Measurements from ENCODE around the gene STYXL2. TPM values are rescaled to one million over a fixed set of nuclear protein-coding genes. Genes with fewer than 3 reads are reported as not detected.
A peak's percentile ranks its signal among the peaks of the same experiment; 100 is the strongest.

STYXL2 gene
- not detected in 2 replicates for total RNA-seq (2014; rRNA removed; shearing (Covaris generic); ENCODE audit: low replicate concordance)

DNA sequence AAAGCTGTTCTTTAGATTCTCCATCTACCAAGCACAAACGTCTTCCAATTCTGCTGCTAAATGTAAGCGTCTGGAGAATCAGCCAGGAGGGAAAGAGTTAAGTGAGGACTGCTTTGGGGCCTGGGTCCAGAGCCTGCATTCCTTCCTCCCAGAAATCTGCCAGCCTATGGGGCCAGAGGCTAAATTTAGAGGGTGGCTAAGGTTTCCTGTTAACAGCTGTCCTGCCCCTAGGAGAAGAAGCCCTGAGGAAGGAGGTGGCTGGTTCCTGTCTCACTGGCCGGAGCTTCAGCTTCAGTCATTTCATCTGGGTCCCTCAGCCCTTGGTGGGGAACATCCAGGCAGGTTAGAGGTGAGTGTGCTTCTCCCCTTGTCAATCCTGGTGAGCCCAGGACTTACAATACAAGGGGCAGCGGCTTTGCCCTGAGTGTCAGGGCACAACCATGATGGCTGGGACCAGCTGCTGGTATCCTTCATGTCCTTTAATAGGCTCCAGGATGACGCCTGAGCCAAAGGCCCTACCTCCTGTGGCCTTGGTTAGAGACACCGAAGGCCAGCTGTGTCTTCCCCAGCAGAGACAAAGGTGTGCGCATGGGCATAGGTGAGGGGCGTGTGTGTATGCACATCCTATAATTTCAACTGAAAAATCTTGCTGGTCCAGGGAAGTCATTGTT is at the start of gene STYXL2:
Gene STYXL2, plus strand, starts transcription at position 230 of the 671 bp plus-strand sequence. CDS start 775 bp downstream, outside the sequence.
- Histone ChIP-seq H3K9me2 (replicated peaks; ENCODE audit: insufficient read depth, low read length) (no peaks in the 10 kb centered on the region), H3K27ac (ENCODE audit: low read length) (no peak within 1 kb of the TSS), H3K36me3 (ENCODE audit: insufficient read depth, low read length) (no peaks in the 10 kb centered on the region), H3K4me1 (ENCODE audit: low read length) (no peaks in the 10 kb centered on the region), H3K79me2 (ENCODE audit: low read length) (no peaks in the 10 kb centered on the region), H3K4me2 (ENCODE audit: low read depth, low read length, poor library complexity, severe bottlenecking) (no peak within 1 kb of the TSS), H2AFZ (ENCODE audit: low read length) (no peak within 1 kb of the TSS), H3K9ac (ENCODE audit: low read length) (no peak within 1 kb of the TSS), H3K4me3 (ENCODE audit: low read length) (no peak within 1 kb of the TSS), H3K9me3 (ENCODE audit: low read length) (no peaks in the 10 kb centered on the region), H4K20me1 (ENCODE audit: insufficient read depth, low read depth, low read length) (no peaks in the 10 kb centered on the region), H3K27me3 (ENCODE audit: low read length) (no peaks in the 10 kb centered on the region)
- no peak for DNase-seq

DNA sequence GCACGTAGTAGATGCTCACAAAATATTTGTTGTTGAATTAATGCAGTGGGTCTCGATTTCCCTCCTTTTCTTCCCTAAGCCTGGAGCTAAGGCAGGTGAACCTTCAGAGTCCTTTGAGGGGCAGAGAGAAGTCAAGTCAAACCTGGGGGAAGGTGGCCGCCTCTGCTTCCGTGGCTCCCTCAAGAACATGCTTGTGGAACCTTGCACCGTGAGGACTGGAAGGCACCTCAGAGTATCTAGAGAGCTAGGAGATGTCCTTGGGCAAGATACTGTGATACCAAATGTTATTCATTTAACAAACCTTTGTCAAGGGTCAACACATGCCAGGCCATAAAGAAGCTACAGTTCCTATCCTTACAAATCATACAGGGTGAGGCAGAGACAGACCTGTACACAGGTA is 42.0 kb upstream of the STYXL2 start:
- Histone ChIP-seq H4K20me1 (ENCODE audit: insufficient read depth, low read depth, low read length) (no peaks in the 10 kb centered on the region), H3K9me2 (replicated peaks; ENCODE audit: insufficient read depth, low read length) (no peaks in the 10 kb centered on the region), H3K9ac (ENCODE audit: low read length) (no peak overlapping the region), H3K27me3 (ENCODE audit: low read length) (no peaks in the 10 kb centered on the region), H3K4me3 (ENCODE audit: low read length) (no peak overlapping the region), H3K27ac (ENCODE audit: low read length) (no peak overlapping the region), H3K4me2 (ENCODE audit: low read depth, low read length, poor library complexity, severe bottlenecking) (no peak overlapping the region), H2AFZ (ENCODE audit: low read length) (no peak overlapping the region), H3K4me1 (ENCODE audit: low read length) (peaks cover under 1% of the 10 kb centered on the region), H3K79me2 (ENCODE audit: low read length) (no peaks in the 10 kb centered on the region), H3K36me3 (ENCODE audit: insufficient read depth, low read length) (no peaks in the 10 kb centered on the region), H3K9me3 (ENCODE audit: low read length) (no peaks in the 10 kb centered on the region)
- no peak for DNase-seq

- Histone ChIP-seq H3K79me2 (ENCODE audit: low read length) (no peaks in the 10 kb centered on the region), H3K4me3 (ENCODE audit: low read length) (no peak overlapping the region), H3K4me2 (ENCODE audit: low read depth, low read length, poor library complexity, severe bottlenecking) (no peak overlapping the region), H3K36me3 (ENCODE audit: insufficient read depth, low read length) (no peaks in the 10 kb centered on the region), H2AFZ (ENCODE audit: low read length) (no peak overlapping the region), H3K27me3 (ENCODE audit: low read length) (no peaks in the 10 kb centered on the region), H3K9me3 (ENCODE audit: low read length) (no peaks in the 10 kb centered on the region), H3K4me1 (ENCODE audit: low read length) (peaks cover 3% of the 10 kb centered on the region), H3K27ac (ENCODE audit: low read length) (no peak overlapping the region), H3K9ac (ENCODE audit: low read length) (no peak overlapping the region), H3K9me2 (replicated peaks; ENCODE audit: insufficient read depth, low read length) (no peaks in the 10 kb centered on the region), H4K20me1 (ENCODE audit: insufficient read depth, low read depth, low read length) (no peaks in the 10 kb centered on the region)
- no peak for DNase-seq
Observed at GRCh38 chr1:167052389-167052788, 41.5 kb upstream of the STYXL2 start.

DNA sequence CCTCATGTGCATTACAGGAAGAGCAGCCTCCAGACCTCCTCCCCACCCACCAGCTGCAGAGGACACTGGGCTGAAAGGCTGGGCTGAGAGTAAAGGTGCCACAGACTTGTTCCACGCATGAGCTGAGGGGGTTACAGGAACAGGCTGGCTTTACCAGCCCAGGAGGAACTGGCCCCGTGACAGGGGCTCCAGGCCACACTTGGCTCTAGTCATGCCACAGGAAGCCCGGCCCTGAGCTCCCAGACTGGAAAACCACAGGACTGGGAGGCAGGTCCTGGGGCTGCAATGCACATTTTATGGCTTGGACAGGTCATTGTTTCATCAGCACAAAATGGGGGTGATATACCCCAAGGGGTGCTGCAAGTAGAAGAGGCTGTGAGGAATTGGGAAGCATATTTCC is 39.3 kb upstream of the STYXL2 start:
- H4K20me1 ChIP-seq (ENCODE audit: insufficient read depth, low read depth, low read length), result no peaks in the 10 kb centered on the region
- no peaks in the 10 kb centered on the region for H3K27me3 ChIP-seq (ENCODE audit: low read length)

DNA sequence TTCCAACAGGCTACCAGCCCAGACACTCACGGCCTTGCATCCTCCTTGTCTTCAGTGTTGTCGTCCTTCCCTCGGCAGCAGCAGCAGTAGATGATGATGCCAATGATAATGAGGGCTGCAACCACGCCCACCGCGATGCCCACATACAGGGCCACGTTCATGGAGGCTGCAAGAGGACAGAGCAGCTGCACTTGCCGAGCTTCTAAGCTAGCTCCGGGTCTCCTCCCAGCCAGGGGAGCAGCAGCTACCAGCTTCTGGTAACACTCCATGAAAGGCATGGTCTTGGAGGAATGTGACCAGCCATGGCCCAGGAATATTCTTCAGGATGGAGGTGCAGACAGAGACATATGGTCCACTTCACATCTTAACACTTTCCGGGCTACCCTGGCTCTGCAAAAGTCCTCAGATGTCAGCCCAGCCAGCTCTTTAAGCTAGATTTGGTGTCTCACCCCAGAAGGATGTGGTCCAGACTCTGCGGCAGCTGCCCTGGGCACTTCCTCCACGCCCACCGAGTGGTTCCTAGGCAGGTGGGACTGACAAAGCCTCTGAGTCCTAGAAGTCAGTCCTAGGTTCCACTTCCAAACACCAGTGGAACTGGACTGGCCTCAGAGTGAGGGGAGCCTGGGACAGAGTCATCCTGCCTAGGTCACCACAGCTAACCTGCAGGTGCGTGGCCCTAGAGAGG is 38.8 kb upstream of the STYXL2 start:
- Histone ChIP-seq H4K20me1 (ENCODE audit: insufficient read depth, low read depth, low read length) (no peaks in the 10 kb centered on the region), H3K79me2 (ENCODE audit: low read length) (no peaks in the 10 kb centered on the region), H3K4me1 (ENCODE audit: low read length) (peaks cover 13% of the 10 kb centered on the region), H3K36me3 (ENCODE audit: insufficient read depth, low read length) (no peaks in the 10 kb centered on the region), H3K4me3 (ENCODE audit: low read length) (no peak overlapping the region), H3K9me2 (replicated peaks; ENCODE audit: insufficient read depth, low read length) (no peaks in the 10 kb centered on the region), H3K27ac (ENCODE audit: low read length) (no peak overlapping the region), H3K27me3 (ENCODE audit: low read length) (no peaks in the 10 kb centered on the region), H2AFZ (ENCODE audit: low read length) (no peak overlapping the region; the same call in 1 of the 2 replicates), H3K9me3 (ENCODE audit: low read length) (no peaks in the 10 kb centered on the region), H3K4me2 (ENCODE audit: low read depth, low read length, poor library complexity, severe bottlenecking) (no peak overlapping the region), H3K9ac (ENCODE audit: low read length) (no peak overlapping the region)
- no peak for DNase-seq

More for the DNA sequence above, 39.3 kb upstream of the STYXL2 start:
- no peak overlapping the region for H3K9ac ChIP-seq (ENCODE audit: low read length)
- no peaks in the 10 kb centered on the region for H3K79me2 ChIP-seq (ENCODE audit: low read length)
- H3K4me1 ChIP-seq (ENCODE audit: low read length), result peaks cover 13% of the 10 kb centered on the region
- H3K27ac ChIP-seq (ENCODE audit: low read length), result no peak overlapping the region
- no peak overlapping the region; the same call in 1 of the 2 replicates for H2AFZ ChIP-seq (ENCODE audit: low read length)
- H3K9me2 ChIP-seq (replicated peaks; ENCODE audit: insufficient read depth, low read length), result no peaks in the 10 kb centered on the region
- no peak overlapping the region for H3K4me2 ChIP-seq (ENCODE audit: low read depth, low read length, poor library complexity, severe bottlenecking)
- no peaks in the 10 kb centered on the region for H3K9me3 ChIP-seq (ENCODE audit: low read length)
- DNase-seq, result no peak
- H3K36me3 ChIP-seq (ENCODE audit: insufficient read depth, low read length), result no peaks in the 10 kb centered on the region
- no peak overlapping the region for H3K4me3 ChIP-seq (ENCODE audit: low read length)

DNA sequence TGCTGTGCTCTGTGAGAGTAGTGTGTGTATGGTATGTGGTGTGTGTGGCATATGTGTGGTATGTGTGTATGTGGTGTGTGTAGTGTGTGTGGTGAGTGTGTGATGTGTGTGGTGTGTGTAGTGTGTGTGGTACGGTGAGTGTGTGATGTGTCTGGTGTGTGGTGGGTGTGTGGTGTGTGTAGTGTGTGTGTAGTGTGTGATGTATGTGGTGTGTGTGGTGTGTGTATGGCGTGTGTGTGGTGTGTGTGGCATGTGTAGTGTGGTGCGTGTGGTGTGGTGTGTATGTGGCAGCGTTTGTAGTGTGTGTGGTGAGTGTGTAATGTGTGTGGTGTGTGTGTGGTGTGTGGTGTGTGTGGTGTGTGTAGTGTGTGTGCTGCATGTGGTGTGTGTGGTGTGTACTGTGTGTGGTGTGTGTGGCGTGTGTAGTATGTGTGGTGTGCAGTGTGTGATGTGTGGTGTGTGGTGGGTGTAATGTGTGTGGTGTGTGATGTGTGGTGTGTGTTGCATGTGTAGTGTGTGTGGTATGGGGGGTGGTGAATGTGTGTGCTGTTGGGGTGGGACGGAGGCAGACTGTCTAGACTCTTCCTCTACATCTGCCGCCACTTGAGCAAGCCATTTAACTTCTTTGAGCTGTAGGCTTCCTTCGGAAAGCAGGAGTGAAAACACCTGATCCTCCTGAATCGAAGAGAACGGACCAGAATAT is 37.2 kb upstream of the STYXL2 start:
- H3K9me3 ChIP-seq (ENCODE audit: low read length), result no peaks in the 10 kb centered on the region
- H3K9ac ChIP-seq (ENCODE audit: low read length), result no peak overlapping the region
- no peak overlapping the region for H3K4me2 ChIP-seq (ENCODE audit: low read depth, low read length, poor library complexity, severe bottlenecking)
- H3K9me2 ChIP-seq (replicated peaks; ENCODE audit: insufficient read depth, low read length), result no peaks in the 10 kb centered on the region
- H2AFZ ChIP-seq (ENCODE audit: low read length), result no peak overlapping the region
- no peak overlapping the region for H3K4me3 ChIP-seq (ENCODE audit: low read length)
- no peaks in the 10 kb centered on the region for H3K27me3 ChIP-seq (ENCODE audit: low read length)
- H3K4me1 ChIP-seq (ENCODE audit: low read length), result peaks cover 18% of the 10 kb centered on the region
- H3K27ac ChIP-seq (ENCODE audit: low read length), result no peak overlapping the region
- no peak for DNase-seq
- no peaks in the 10 kb centered on the region for H3K36me3 ChIP-seq (ENCODE audit: insufficient read depth, low read length)
- H4K20me1 ChIP-seq (ENCODE audit: insufficient read depth, low read depth, low read length), result no peaks in the 10 kb centered on the region
- no peaks in the 10 kb centered on the region for H3K79me2 ChIP-seq (ENCODE audit: low read length)

DNA sequence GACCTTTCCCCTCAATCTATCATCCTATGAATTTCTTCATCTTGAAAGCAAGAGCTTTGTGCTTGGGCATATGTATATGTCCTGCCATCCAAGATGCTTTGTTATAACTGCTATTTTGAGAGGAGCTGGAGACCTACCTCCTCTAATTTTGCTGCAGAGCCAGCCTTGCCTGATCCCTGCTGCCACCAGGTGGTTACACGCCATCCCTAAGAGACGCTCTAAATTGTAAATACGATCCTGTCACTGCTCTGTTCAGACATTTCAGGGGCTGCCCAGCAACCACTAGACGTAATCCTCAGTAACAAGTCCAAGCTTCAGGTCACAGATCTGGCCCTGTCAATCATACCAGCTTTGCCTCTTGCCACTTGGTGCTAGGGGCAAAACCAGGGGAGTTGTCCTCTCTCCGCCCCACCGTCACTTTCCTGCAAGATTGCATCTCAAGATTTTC is 36.6 kb upstream of the STYXL2 start:
- no peaks in the 10 kb centered on the region for H3K9me2 ChIP-seq (replicated peaks; ENCODE audit: insufficient read depth, low read length)
- peaks cover 18% of the 10 kb centered on the region for H3K4me1 ChIP-seq (ENCODE audit: low read length)
- H3K27me3 ChIP-seq (ENCODE audit: low read length), result no peaks in the 10 kb centered on the region
- no peaks in the 10 kb centered on the region for H3K36me3 ChIP-seq (ENCODE audit: insufficient read depth, low read length)
- H2AFZ ChIP-seq (ENCODE audit: low read length), result peak overlapping the region; percentile 35; the same call in 1 of the 2 replicates
- H3K9me3 ChIP-seq (ENCODE audit: low read length), result no peaks in the 10 kb centered on the region
- DNase-seq, result peak; percentile 82
- H3K27ac ChIP-seq (ENCODE audit: low read length), result no peak overlapping the region
- no peak overlapping the region for H3K4me3 ChIP-seq (ENCODE audit: low read length)
- H3K4me2 ChIP-seq (ENCODE audit: low read depth, low read length, poor library complexity, severe bottlenecking), result no peak overlapping the region
- H4K20me1 ChIP-seq (ENCODE audit: insufficient read depth, low read depth, low read length), result no peaks in the 10 kb centered on the region
- H3K79me2 ChIP-seq (ENCODE audit: low read length), result no peaks in the 10 kb centered on the region
- no peak overlapping the region for H3K9ac ChIP-seq (ENCODE audit: low read length)

Measured in Karpas-422 (cell line).